T1000 (cell line): ENCODE measurements around the gene MSANTD2.

Experiments
- DNase-seq: peaks from one replicate; lab custom pipeline; 2025; ENCODE audit warnings: mixed read lengths; lab: John Stamatoyannopoulos, UW

Gene MSANTD2

GRCh38 chr11:124732230-124732629 is 68.0 kb downstream of the MSANTD2 start:
- DNase-seq: no peak

GRCh38 chr11:124729571-124729970 is 70.6 kb downstream of the MSANTD2 start:
- no peak for DNase-seq

GRCh38 chr11:124728134-124728533 is 72.1 kb downstream of the MSANTD2 start:
- no peak for DNase-seq

GRCh38 chr11:124727474-124727873 is 72.7 kb downstream of the MSANTD2 start:
- DNase-seq: no peak

GRCh38 chr11:124725719-124726105 is 74.5 kb downstream of the MSANTD2 start:
- no peak for DNase-seq

GRCh38 chr11:124724979-124725718 is 75.1 kb downstream of the MSANTD2 start:
- DNase-seq: no peak

GRCh38 chr11:124722176-124722575 is 78.0 kb downstream of the MSANTD2 start:
- no peak for DNase-seq

GRCh38 chr11:124719534-124719933 is 80.7 kb downstream of the MSANTD2 start:
- DNase-seq: no peak

- no peak for DNase-seq
These were observed 81.4 kb downstream of the MSANTD2 start for GRCh38 chr11:124718801-124719200.

GRCh38 chr11:124717786-124718651 is 82.2 kb downstream of the MSANTD2 start:
- peak; percentile 6 for DNase-seq

GRCh38 chr11:124717421-124717785 is 82.8 kb downstream of the MSANTD2 start:
- DNase-seq: no peak

GRCh38 chr11:124716591-124716990 is 83.6 kb downstream of the MSANTD2 start:
- DNase-seq: no peak
